Fibroblast of lung (primary cell): ENCODE data around the gene IMMP2L. TPM values are rescaled to one million over a fixed set of nuclear protein-coding genes. Genes with fewer than 3 reads are reported as not detected.

Experiments
- DNase-seq, 2 donors: peaks; one replicate each; pipeline versions ENCODE4 v3.0.0 to v3.0.0-alpha.2; 2010; ENCODE audit warnings: low read depth in 2 of 2
- H2AFZ ChIP-seq: 2 replicates; pipeline ENCODE4 v1.5.1; 2012; ENCODE audit warnings: low read length, control low read depth, inconsistent platforms
- H3K27ac ChIP-seq: 2 replicates; pipeline ENCODE4 v1.5.1; 2011; ENCODE audit warnings: low read length, control low read depth; ENCODE audit not compliant: insufficient read depth
- H3K27me3 ChIP-seq: 2 replicates; pipeline ENCODE4 v1.5.1; 2011; ENCODE audit warnings: mild to moderate bottlenecking, low read length; ENCODE audit not compliant: control insufficient read depth, insufficient read depth
- H3K36me3 ChIP-seq: 2 replicates; pipeline ENCODE4 v1.5.1; 2011; ENCODE audit warnings: low read length; ENCODE audit not compliant: control insufficient read depth, insufficient read depth
- H3K4me1 ChIP-seq: 2 replicates; pipeline ENCODE4 v1.5.1; 2011; ENCODE audit warnings: low read length; ENCODE audit not compliant: control insufficient read depth, insufficient read depth; ENCODE audit errors: extremely low read depth
- H3K4me2 ChIP-seq: 2 replicates; pipeline ENCODE4 v1.5.1; 2011; ENCODE audit warnings: low read length, control low read depth; ENCODE audit not compliant: insufficient read depth; ENCODE audit errors: extremely low read depth
- H3K4me3 ChIP-seq, 4 experiments: fragments of 200-600 bp in 1 of 4; sonication (generic) in 1 of 4; replicated peaks in 1 of 4; 2 replicates each; pipeline ENCODE4 v1.5.1; 2011 to 2016; ENCODE audit warnings: low read length in 4 of 4, low read depth in 3 of 4, mild to moderate bottlenecking in 3 of 4, control low read depth in 2 of 4, inconsistent platforms in 1 of 4, mixed read lengths in 1 of 4; ENCODE audit not compliant: insufficient read depth in 1 of 4; ENCODE audit errors: control extremely low read depth in 1 of 4
- H3K79me2 ChIP-seq: 2 replicates; pipeline ENCODE4 v1.5.1; 2012; ENCODE audit warnings: mild to moderate bottlenecking, low read length, inconsistent platforms; ENCODE audit not compliant: control insufficient read depth, insufficient read depth
- H3K9ac ChIP-seq: 2 replicates; pipeline ENCODE4 v1.5.1; 2011; ENCODE audit warnings: mild to moderate bottlenecking, low read length, control low read depth; ENCODE audit not compliant: insufficient read depth
- H3K9me3 ChIP-seq: 2 replicates; pipeline ENCODE4 v1.5.1; 2012; ENCODE audit warnings: low read depth, low read length; ENCODE audit not compliant: control insufficient read depth, insufficient read depth
- H4K20me1 ChIP-seq: 2 replicates; pipeline ENCODE4 v1.5.1; 2011; ENCODE audit warnings: low read length; ENCODE audit not compliant: control insufficient read depth, insufficient read depth; ENCODE audit errors: extremely low read depth
- EZH2 ChIP-seq: IDR thresholded peaks from 2 replicates; pipeline ENCODE4 v1.5.1; 2012; ENCODE audit warnings: low read length, control low read depth, mild to moderate bottlenecking; ENCODE audit errors: missing control alignments
- polyA plus RNA-seq, 2 donors: library from polyadenylated mRNA; depleted of rRNA in 1 of 2; stranded (reverse) in 1 of 2; unstranded in 1 of 2; fragments of >200 nt; gene quantifications; 2 replicates each; pipeline ENCODE4 v1.2.1, GENCODE V29; 2011 to 2012; ENCODE audit warnings: missing spikeins in 1 of 2
- total RNA-seq: library from RNA; depleted of rRNA; stranded (reverse); fragments of >200 nt; gene quantifications from 2 replicates; pipeline ENCODE4 v1.2.1, GENCODE V29; 2014
- TF ChIP-seq, protein P1 (sequence below), 2 donors: IDR thresholded peaks in 1 of 2; conservative IDR thresholded peaks in 1 of 2; 1 replicate in 1 of 2; 2 replicates in 1 of 2; pipeline ENCODE4 v1.5.1; 2011 to 2012; ENCODE audit warnings: low read length in 2 of 2, control low read depth in 1 of 2, inconsistent platforms in 1 of 2, low read depth in 1 of 2, mild to moderate bottlenecking in 1 of 2

Gene IMMP2L
- total and polyA plus RNA-seq, 2 donors (not counting 1 experiment from before 2014, with no cell fraction given), result 6.9 to 14.4 TPM

DNA sequence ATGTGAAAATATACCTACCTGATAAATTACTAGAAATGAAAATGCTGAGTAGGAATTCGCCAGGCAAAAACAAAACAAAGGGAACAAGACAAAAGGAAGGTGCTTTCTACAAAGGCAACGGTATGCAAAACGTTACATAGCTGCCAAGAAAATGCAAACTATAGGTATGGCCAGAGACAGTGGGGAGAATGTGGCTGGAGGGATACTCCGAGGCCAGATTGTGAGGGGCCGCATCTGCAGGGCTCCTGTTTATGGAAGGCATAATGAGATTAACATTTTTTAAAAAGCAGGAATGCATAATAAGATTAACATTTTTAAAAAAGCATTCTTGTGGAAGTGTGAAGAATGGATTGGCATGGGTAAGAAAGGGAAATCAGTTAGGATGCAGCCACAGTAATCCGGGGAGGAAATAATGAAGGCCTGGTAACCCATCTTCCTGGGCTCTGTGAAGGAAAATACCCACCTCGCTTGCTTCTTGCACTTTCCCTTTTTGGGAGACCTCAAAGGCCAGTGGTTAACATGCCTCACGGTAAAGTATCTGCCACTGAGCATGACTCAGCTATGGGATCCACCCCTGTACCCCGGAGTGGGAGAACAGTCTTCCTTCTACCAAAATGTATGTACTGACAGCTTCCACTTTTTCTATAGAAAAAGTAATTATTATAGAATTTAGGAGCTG is 617.2 kb downstream of the IMMP2L start:
- no peaks in the 10 kb centered on the region for H3K79me2 ChIP-seq
- no peak overlapping the region for H3K4me2 ChIP-seq
- TF ChIP-seq EZH2, result no peak
- TF ChIP-seq, protein P1, sequence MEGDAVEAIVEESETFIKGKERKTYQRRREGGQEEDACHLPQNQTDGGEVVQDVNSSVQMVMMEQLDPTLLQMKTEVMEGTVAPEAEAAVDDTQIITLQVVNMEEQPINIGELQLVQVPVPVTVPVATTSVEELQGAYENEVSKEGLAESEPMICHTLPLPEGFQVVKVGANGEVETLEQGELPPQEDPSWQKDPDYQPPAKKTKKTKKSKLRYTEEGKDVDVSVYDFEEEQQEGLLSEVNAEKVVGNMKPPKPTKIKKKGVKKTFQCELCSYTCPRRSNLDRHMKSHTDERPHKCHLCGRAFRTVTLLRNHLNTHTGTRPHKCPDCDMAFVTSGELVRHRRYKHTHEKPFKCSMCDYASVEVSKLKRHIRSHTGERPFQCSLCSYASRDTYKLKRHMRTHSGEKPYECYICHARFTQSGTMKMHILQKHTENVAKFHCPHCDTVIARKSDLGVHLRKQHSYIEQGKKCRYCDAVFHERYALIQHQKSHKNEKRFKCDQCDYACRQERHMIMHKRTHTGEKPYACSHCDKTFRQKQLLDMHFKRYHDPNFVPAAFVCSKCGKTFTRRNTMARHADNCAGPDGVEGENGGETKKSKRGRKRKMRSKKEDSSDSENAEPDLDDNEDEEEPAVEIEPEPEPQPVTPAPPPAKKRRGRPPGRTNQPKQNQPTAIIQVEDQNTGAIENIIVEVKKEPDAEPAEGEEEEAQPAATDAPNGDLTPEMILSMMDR (conservative IDR thresholded peaks at IDR 0.05 in 1 of 2, IDR thresholded peaks at IDR 0.05 in 1 of 2; ENCODE audit: low read depth in 1 of 2, low read length in 2 of 2), result no peak
- no peak overlapping the region for H3K4me3 ChIP-seq
- no peak overlapping the region for H3K9ac ChIP-seq
- H4K20me1 ChIP-seq, result no peaks in the 10 kb centered on the region
- H2AFZ ChIP-seq, result no peak overlapping the region
- H3K9me3 ChIP-seq, result no peaks in the 10 kb centered on the region
- H3K27ac ChIP-seq, result no peak overlapping the region
- peaks cover 2% of the 10 kb centered on the region for H3K4me1 ChIP-seq
- peak in 1 of 2 donors; percentile 25 for DNase-seq
- H3K36me3 ChIP-seq, result no peaks in the 10 kb centered on the region
- H3K27me3 ChIP-seq, result no peaks in the 10 kb centered on the region

DNA sequence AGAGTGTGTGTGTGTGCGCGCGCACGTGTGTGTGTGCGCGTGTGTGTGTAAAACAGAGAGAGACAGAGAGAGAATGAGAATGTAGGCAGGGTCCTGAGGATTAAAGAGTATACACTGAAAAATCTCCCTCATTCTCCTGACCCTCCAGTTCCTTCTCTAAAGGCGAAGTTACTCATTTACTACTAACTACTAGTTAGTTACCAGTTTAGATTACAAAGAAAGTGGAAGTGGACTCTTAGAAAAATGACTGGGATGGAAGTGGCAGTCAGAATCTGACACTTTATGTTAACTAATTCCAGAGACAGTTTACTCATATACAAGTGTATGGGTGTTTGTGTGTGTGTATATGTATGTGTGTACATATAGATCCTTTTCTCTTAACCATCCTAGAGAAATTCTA is 617.8 kb downstream of the IMMP2L start:
- Histone ChIP-seq H3K79me2 (no peaks in the 10 kb centered on the region), H3K36me3 (no peaks in the 10 kb centered on the region), H3K4me1 (peaks cover 2% of the 10 kb centered on the region), H3K9me3 (no peaks in the 10 kb centered on the region), H3K4me2 (no peak overlapping the region), H3K27me3 (no peaks in the 10 kb centered on the region), H3K27ac (no peak overlapping the region), H2AFZ (no peak overlapping the region), H3K4me3 (no peak overlapping the region), H3K9ac (no peak overlapping the region), H4K20me1 (no peaks in the 10 kb centered on the region)
- TF ChIP-seq, protein P1 (conservative IDR thresholded peaks at IDR 0.05 in 1 of 2, IDR thresholded peaks at IDR 0.05 in 1 of 2; ENCODE audit: low read depth in 1 of 2, low read length in 2 of 2), result no peak
- no peak for TF ChIP-seq EZH2
- DNase-seq, result no peak

DNA sequence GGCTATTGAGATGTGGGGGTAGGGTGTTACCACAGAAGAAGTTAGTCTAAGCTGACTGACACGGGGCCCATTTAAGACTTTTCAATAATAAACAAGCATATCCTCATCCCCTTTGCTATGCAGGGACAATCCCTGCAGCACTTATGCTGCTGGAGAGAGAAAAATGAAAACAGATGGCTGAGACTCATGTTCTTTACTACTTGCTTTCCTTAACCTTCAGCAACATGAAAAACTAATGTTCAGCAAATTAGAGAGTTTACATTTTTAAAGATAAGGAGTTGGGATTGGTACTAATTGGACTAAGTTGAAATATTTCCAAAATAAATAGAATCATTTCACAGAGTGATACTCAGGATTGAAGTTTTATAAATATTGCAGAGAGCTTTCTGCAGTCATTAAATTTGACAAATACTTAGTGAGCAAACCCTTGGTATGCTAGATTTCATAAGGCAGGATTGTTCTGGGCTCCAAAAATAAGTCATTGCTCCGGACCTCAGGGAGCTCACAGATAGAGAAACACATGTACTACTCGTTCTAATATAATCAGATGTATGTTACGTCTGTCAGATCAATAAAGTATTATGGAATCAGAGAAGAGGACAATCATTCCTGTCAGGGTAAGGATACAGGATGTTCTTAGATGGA is 618.5 kb downstream of the IMMP2L start:
- TF ChIP-seq, protein P1 (conservative IDR thresholded peaks at IDR 0.05 in 1 of 2, IDR thresholded peaks at IDR 0.05 in 1 of 2; ENCODE audit: low read depth in 1 of 2, low read length in 2 of 2), result no peak
- no peak for TF ChIP-seq EZH2
- no peaks in the 10 kb centered on the region for H3K9me3 ChIP-seq
- peak; percentile 32 to 78 for DNase-seq
- H4K20me1 ChIP-seq, result no peaks in the 10 kb centered on the region
- no peak overlapping the region for H3K9ac ChIP-seq
- no peak overlapping the region for H2AFZ ChIP-seq
- H3K4me1 ChIP-seq, result peaks cover 2% of the 10 kb centered on the region
- H3K27me3 ChIP-seq, result no peaks in the 10 kb centered on the region
- no peaks in the 10 kb centered on the region for H3K36me3 ChIP-seq
- no peak overlapping the region for H3K4me3 ChIP-seq
- H3K4me2 ChIP-seq, result no peak overlapping the region
- H3K79me2 ChIP-seq, result no peaks in the 10 kb centered on the region
- no peak overlapping the region for H3K27ac ChIP-seq
